ENCODE data around the gene GTF3C5. TPM values are rescaled to one million over a fixed set of nuclear protein-coding genes. Genes with fewer than 3 reads are reported as not detected.

The GTF3C5 gene
- total RNA-seq, 1 experiment from 2014 or later, result 104 TPM

GRCh38 chr9:133107245-133107722 is 76.5 kb downstream of the GTF3C5 start:
- ChIA-PET POLR2A (no interaction called here), CTCF (interaction anchor here (7.8 kb wide), 1 partner anchor 38 kb away, joined by 93 read pairs; no protein-coding TSS in a partner anchor)
- H3K4me1 Mint-ChIP-seq, result peaks cover 3% of the 10 kb centered on the region
- no peak overlapping the region for H3K4me3 Mint-ChIP-seq
- H3K27me3 Mint-ChIP-seq (ENCODE audit: low read depth), result no peaks in the 10 kb centered on the region
- TF ChIP-seq, protein P1, sequence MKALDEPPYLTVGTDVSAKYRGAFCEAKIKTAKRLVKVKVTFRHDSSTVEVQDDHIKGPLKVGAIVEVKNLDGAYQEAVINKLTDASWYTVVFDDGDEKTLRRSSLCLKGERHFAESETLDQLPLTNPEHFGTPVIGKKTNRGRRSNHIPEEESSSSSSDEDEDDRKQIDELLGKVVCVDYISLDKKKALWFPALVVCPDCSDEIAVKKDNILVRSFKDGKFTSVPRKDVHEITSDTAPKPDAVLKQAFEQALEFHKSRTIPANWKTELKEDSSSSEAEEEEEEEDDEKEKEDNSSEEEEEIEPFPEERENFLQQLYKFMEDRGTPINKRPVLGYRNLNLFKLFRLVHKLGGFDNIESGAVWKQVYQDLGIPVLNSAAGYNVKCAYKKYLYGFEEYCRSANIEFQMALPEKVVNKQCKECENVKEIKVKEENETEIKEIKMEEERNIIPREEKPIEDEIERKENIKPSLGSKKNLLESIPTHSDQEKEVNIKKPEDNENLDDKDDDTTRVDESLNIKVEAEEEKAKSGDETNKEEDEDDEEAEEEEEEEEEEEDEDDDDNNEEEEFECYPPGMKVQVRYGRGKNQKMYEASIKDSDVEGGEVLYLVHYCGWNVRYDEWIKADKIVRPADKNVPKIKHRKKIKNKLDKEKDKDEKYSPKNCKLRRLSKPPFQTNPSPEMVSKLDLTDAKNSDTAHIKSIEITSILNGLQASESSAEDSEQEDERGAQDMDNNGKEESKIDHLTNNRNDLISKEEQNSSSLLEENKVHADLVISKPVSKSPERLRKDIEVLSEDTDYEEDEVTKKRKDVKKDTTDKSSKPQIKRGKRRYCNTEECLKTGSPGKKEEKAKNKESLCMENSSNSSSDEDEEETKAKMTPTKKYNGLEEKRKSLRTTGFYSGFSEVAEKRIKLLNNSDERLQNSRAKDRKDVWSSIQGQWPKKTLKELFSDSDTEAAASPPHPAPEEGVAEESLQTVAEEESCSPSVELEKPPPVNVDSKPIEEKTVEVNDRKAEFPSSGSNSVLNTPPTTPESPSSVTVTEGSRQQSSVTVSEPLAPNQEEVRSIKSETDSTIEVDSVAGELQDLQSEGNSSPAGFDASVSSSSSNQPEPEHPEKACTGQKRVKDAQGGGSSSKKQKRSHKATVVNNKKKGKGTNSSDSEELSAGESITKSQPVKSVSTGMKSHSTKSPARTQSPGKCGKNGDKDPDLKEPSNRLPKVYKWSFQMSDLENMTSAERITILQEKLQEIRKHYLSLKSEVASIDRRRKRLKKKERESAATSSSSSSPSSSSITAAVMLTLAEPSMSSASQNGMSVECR (CRISPR knock-in tag; IDR thresholded peaks at IDR 0.05; ENCODE audit: borderline replicate concordance), result no peak
- TF ChIP-seq ZNF263 (CRISPR knock-in tag; IDR thresholded peaks at IDR 0.05; ENCODE audit: low read depth) (no peak), ZMAT4 (CRISPR knock-in tag; IDR thresholded peaks at IDR 0.05) (no peak)
- DNase-seq (ENCODE audit: low spot score) (no peak), ATAC-seq (no peak)
- no peaks in the 10 kb centered on the region for H3K9me3 Mint-ChIP-seq
- H3K27ac Mint-ChIP-seq, result no peak overlapping the region
- peaks cover 26% of the 10 kb centered on the region for H3K36me3 Mint-ChIP-seq

Small RNAs within 50 kb of the gene (microRNA-seq; reads per million reads assigned to microRNA genes)
- gene MIR6877 (ENCODE audit: borderline number of aligned reads), result 7.3 reads per million, percentile 20 among the genes with 10 or more reads in this experiment

Other genes with a start within 250 kb of the GTF3C5 start
- 0.27 to 0.50 TPM (median 0.48 TPM) in 3 replicates for gene AK8, start 152.7 kb upstream of the GTF3C5 start, total RNA-seq (2021)
- 0.48 to 1.8 TPM (median 1.5 TPM) in 3 replicates for gene SPACA9, start 152.1 kb upstream of the GTF3C5 start, total RNA-seq (2021)
- gene TSC1, start 86.4 kb upstream of the GTF3C5 start, total RNA-seq (2021), result 46.4 to 53.9 TPM (median 52.9 TPM) in 3 replicates
- 0.41 to 0.78 TPM (median 0.77 TPM) in 3 replicates for gene GFI1B, start 52.3 kb upstream of the GTF3C5 start, total RNA-seq (2021)
- gene CEL, start 31.0 kb downstream of the GTF3C5 start, total RNA-seq (2021), result 6.6 to 10.4 TPM (median 8.1 TPM) in 3 replicates
- 19.5 to 23.2 TPM (median 22.9 TPM) in 3 replicates for gene RALGDS, start 90.2 kb downstream of the GTF3C5 start, total RNA-seq (2021)
- 14.5 to 16.7 TPM (median 16.5 TPM) in 3 replicates for gene GBGT1, start 132.9 kb downstream of the GTF3C5 start, total RNA-seq (2021)
- not detected in 3 replicates for gene OBP2B, start 178.3 kb downstream of the GTF3C5 start, total RNA-seq (2021)
- 0.15 to 0.39 TPM (median 0.25 TPM) in 3 replicates for gene ABO, start 244.2 kb downstream of the GTF3C5 start, total RNA-seq (2021)

All from WTC11 (cell line).